Stimulated activated naive CD8-positive, alpha-beta T cell treated with anti-CD3 and anti-CD28 coated beads, Interleukin-15, Interleukin-2, amounts not matched to agents 100 U/mL and 50 U/mL, for 24 hours (primary cell): ENCODE results near the gene SERPINB1.

Source experiments
- ATAC-seq: fragments of 150-1000 bp; cut with Tn5 transposase; one replicate; pipeline ENCODE4 v1.10.0; 2021
- DNase-seq: peaks from one replicate; pipeline ENCODE4 v3.0.0; 2021

SERPINB1 gene

DNA sequence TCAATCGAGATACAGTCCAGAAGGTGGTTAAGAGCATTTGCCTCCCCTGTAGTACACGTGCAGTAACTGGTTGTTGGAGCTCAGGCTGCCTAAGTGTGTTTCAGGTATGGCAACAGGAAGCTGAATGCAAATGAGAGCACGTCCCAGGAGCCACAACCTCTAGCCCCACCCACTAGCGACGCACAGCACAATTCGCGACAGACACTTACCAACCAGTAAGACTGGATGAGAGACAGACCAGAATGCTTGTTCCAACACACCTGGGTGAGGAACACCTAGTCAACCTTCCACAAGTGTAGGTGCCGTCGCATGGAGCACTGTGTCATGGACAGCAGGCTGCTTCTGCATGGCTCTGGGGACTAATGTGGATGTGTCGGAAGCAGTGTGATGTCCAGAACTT lies 7.2 kb upstream of the SERPINB1 start:
- DNase-seq (peak; percentile 67), ATAC-seq (peak; percentile 44)

DNA sequence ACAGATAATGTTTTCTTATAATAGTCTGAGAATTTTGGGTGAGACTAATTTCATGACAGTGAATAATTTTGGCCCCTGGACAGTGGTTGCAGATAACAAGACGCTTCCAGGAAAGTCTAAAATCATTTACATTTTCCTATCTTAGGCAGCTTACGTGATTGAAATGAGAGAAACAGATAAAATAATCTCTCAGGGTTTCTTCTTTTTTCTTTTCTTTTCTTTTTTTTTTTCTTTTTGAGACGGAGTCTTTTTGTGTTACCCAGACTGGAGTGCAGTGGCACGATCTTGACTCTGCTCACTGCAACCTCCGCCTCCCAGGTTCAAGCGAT lies 4.2 kb upstream of the SERPINB1 start:
- DNase-seq: no peak
- no peak for ATAC-seq

DNA sequence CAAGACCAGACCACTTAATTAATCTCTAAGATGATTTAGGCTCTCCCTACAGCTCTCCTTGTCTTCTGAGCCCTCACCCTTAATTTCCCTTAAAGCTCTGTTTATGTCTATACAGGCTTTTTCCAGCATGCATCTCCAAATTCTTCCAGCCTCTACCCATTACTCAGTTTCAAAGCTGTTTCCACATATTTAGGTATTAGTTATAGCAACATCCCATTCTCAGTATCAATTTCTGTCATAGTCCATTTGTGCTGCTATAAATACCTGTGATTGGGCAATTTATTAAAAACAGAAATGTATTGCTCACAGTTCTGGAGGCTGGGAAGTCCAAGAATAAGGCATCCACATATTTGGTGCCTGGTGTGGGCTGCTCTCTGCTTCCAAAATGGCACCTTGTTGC lies 2.3 kb upstream of the SERPINB1 start:
- ATAC-seq (no peak), DNase-seq (no peak)

DNA sequence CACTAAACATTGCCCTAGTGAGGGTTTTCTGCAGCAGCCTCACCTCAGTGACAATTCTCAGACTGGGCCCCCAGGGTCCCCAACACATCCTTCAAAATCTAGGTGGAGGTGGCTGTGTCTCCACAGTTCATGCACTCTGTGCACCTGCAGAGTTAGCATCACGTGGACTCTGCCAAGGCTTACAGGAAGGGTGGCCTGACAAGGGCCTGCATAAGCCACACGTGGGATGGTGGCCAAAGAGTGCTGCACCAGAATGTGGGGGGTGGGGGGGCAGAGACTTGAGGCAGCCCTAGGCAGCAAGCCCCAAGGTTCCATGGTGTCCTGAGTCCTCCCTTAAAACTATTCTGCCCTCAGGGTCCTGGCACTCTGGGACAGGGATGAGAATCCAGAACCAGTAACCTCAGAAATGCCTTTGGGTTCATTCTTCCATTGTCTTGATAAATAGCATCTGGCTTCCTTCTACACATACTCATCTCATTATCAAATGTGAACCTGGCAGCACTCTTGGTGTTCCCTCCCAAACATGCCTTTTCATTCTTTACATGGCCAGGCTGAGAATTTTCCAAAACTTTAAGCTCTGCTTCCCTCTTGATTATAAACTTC lies 1.6 kb upstream of the SERPINB1 start:
- ATAC-seq (no peak), DNase-seq (no peak)

DNA sequence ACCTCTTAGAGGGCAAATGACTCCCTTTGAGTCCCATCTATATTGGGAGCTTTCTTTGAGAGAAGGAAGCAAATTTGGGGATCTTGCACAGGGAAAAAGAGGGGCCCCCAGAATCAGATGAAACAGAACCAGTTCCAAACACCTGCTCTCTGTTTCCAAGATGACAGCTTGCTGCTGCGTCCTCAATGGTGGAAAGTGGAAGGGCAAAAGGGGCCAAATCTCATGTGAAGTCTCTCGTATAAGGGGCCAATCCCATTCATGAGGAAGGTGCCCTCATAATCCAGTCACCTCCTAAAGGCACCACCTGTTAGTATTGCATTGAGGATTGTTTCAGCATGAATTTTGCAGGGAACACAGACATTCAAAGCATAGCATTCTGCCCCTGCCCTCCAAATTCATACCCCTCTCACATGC lies 483 bp upstream of the SERPINB1 start:
- DNase-seq: no peak
- no peak for ATAC-seq

DNA sequence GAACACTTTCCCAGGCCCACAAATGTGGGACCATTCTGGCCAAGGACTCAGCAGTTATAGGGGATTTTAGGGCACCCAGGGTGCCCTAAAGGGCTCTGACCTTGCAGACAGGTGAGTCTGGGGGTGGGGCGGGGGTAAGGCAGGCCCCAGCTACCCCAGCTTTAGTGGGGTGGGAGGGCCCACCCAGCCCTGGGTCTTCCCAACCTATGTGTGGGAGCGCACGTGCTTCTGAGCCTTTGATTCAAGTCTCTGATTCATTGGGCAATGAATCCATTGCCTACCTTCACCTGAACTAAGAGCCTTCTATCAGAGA lies 958 bp downstream of the SERPINB1 start:
- ATAC-seq (no peak), DNase-seq (no peak)

DNA sequence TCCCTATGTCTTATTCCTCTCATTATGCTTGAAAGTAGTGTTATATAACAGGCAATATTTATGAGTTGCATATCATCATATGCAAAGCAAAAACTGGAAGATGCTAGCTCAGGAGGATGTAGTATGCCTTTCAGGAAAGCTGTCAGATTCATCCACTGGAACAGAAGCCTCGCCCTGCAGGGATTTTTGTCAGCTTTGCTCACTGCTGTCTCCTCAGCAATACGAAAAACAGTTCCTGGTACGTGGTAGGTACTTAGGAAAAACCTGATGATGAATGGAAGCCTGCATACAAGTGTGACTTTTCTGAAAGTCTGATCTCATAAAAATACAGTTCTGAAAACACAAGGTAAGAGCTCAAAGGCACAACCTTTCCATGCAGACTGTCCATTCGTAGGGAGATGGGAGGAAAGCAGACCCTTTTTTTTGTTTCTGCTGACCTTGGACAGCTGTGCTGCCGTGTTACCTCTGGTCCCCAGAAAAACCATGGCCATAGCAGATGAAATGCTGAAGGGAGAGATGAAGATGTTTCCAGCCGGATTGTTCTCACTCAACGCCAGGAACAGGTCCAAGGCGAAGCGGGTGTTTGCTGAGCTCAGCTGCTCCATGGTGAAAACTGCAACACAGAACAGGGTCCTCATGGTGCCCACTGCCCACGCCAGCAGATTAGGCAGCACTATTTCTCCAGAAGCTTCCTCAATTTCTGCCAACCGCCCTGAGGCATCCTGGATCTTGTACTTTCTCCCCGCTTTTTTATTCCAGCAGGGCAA lies 1.5 kb downstream of the SERPINB1 start:
- ATAC-seq (no peak), DNase-seq (no peak)

DNA sequence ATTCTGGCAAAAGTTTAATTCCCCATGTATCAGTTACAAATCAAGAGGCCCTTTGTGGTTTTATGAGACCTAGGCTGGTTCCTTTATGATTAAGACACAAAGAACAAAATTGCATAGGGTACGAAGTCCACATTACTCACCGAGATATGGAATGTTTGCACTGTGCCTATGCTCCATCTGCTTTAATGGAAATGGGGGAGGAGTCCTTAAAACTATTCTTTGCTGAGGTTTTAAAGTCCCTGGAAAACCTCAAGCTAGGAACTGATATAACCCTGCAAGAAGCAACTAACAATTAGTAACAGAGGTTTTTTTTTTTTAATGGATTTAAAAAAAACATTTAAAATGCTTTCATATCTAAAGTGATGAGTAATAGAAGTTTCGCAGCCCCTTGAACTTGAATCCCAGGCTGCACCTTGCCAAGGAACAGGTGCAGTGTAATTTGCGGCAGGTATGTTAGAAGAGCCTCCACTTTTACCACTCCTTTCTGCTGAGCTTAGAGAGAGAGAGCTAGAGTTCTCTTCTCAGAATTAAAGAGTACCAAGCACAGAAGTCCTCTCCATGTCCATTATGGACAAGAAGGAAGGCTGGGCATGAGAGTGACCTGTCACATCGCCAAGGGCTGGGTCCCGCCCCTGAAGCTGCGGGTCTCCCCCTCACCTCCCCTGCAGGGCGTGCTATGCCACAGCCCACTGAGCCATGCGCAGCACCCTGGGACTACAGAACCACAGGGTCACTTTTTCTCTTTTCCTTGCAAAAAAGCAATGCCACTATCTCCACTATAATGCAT lies 2.3 kb downstream of the SERPINB1 start:
- no peak for ATAC-seq
- DNase-seq: no peak

DNA sequence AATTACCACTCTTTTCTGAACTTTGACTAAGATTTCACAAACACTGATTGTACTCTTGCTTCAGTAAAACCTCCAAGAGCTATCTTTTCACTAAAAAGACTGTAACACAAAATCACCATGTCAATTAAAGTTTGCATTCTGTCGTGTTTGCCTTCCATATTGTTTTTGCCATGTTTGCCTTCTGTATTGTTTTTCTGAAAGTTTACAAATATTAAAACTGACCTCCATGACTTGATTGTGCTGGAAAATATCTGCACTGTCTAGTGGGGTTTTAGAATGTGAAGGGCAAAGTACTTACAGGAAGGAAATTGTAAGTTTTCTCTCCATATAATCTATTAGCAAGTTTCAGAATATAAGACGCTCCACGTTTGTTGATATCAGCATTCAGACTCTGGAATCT lies 3.4 kb downstream of the SERPINB1 start:
- DNase-seq: no peak
- ATAC-seq: no peak

DNA sequence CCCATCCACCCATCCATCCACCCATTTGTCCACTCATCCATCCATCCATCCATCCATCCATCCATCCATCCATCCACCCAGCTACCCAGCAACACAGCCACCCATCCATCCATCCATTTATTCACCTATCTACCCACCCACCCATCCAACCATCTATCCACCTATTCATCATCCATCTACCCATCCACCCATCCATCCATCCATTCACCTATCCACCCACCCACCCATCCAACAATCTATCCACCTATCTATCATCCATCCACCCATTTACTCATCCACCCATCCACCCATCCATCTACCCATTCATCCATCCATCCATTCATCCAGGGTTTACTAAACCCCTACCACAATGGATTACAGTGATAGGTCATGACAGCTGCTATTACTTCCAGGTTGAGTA lies 7.4 kb downstream of the SERPINB1 start:
- DNase-seq (no peak), ATAC-seq (no peak)

DNA sequence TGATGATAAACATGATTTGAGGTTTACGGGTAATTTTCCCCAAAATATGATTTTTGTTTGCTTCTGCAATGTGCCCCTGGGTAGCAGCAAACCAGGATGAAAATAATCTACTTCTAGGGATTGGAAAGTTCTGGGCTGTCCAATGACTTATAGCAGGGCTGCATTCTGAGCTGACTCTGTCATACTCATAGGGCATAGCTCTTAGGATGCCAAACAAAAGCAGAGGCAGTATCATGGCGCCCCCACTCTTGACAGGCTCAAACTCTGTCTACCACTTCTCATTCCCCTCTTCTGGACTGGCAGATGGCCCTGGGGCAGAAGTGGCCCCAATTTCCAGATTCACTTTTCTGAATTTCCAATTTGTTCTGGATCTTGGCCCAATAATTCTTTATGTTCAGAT lies 10.3 kb downstream of the SERPINB1 start:
- DNase-seq: no peak
- ATAC-seq: no peak

DNA sequence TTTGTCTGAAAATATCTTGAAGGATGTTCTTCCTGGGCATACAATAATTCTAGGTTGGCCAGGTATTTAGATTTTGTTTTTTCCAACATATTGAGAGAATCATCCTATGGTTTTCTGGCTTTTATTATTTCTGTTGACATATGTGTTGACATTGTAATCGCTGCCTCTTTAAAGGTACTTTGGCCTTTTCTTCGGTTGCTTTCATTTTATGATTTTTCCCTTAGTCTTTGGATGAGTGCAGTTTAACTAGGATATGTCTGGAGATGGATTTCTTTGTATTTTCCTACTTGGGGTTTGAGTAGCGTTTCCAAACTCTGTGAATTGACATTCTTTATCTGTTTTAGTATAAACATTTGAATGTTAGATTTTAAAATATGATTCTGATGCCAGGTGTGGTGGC lies 11.5 kb downstream of the SERPINB1 start:
- DNase-seq (no peak), ATAC-seq (no peak)

DNA sequence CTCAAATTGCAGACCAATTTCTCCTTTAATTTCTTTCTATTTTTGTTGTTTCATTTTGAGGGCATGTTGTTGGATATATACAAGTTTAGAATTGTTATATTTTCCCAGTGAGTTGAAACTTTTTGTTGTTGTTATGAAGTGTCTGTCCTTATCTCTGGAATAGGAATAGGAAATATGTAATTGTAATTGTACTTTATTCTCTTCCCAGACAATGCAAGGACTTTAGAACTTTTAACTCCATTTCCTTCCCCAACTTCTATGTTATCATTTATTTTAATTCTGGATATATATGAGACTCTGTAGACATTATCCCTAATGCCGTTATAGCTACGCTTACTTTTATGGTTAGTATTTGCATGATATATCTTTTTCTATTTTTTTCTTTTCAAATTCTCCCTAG lies 12.4 kb downstream of the SERPINB1 start:
- no peak for ATAC-seq
- no peak for DNase-seq

DNA sequence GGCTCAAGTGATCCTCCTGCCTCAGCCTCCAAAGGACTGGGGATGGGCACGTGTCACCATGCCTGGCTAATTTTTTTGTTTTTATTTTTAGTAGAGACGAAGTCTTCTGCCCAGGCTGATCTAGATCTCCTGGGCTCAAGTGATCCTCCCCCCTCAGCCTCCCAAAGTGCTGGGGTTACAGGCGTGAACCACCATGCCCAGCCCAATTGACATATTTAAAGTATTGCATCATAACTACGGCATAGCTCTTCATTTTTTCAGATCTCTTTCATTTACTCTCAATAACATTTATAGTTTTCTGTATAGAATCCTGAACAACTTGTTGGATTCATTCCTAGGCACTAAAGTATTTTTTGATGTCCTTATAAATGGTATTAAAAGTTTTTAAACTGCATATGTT lies 13.0 kb downstream of the SERPINB1 start:
- DNase-seq (no peak), ATAC-seq (no peak)

DNA sequence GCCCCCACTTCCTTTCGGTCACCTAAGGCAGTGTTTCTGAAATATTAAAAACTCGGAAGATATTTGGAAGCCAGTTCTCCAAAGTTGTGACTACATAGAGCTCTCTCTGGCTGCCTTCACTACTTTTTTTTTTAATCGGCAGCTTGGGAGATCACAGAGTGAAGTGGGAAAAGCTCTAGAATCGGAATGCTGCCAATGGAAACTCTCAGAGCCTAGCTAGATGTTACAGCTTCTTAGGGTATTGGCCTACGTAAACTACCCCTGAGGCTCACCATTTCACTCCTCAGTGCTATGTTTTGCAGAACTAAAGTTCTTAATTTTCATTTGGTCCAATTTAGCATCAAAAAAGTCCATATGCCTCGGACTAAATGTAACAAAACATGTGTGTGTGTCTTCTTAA lies 14.5 kb downstream of the SERPINB1 start:
- ATAC-seq (no peak), DNase-seq (no peak)

DNA sequence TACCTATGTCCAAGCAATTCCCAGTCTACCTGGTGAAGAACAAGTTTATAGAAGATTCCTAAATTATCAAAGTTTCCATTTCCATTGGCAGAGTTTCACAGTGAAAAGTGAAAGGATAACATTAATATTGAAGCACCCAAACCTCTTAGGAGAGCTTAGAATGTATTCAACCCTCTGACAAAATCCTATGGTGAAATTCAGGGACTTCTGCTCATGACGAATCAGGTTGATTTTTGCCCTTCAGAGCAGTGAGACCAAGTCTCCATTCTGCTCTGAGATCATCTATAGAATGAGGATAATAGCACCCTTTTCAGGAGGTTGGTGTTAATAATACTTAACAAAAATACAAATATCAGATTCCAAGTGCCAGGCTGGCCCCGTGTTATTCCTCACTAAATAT lies 15.5 kb downstream of the SERPINB1 start:
- ATAC-seq (no peak), DNase-seq (no peak)

DNA sequence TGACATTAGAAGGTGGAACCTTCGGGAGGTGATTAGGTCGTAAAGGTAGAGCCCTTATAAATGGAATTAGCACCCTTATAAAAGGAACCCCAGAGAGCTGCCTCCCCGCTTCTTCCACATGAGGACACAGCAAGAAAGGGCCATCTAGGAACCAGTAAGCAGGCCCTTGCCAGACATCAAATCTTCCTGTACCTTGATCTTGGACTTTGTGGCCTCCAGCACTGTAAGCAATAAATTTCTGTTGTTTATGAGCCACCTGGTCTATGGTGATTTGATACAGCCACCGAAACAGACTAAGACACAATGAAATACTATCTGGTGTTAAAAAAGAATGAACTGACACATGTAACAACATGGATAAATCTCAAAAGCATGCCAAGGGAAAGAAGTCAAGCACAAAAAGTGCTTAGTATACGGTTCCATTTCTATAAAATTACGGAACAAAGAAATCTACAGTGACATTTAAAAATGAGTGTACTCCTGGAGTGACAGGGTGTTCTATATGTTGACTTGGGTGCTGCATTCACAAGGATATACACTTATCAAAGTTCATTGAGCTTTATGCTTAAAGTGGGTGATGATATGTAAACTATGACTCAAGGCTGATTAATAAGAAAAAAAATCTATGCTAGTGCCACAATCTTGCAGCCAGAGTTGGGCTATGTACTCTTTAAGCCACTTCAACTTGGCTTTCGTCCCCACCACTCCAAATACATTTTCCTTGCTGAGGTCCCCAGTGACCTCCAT lies 18.4 kb downstream of the SERPINB1 start:
- no peak for DNase-seq
- no peak for ATAC-seq

DNA sequence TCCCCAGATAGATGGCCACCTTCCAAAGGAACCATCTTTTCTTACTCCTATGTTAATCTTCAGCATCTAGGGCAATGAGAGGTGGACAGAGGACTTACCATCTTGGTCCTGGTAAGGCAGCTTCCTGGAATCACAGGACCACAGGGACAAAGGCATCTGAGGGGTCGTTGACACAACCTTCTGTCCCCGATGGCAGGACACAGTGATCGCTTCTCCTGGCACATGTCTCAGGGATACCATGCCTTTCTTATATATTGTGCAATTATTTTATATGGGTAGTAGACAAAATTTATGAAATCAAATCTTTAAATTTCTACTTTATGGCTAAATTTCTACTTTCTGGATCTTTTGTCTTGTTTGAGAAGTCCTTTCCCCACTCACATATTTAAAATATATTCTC lies 20.1 kb downstream of the SERPINB1 start:
- DNase-seq (no peak), ATAC-seq (no peak)

DNA sequence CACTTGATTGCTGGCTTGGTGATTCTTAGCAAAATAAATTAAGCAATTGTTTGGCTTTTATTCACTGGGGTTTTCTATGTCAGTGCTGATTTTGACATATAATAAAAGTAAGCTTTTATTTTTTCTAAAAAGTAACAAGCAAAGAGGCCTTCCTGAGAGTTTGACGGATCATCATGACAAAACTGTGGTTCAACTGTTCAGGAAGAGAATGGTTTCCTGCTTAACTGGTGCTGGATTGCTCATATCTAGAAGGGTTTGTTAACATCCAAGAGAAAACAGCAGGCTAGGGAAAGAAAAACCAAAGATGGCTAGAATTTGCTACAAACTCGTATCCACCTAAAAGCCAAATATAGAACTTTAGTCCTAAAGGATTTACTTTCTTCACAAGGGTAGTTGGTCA lies 21.2 kb downstream of the SERPINB1 start:
- DNase-seq (no peak), ATAC-seq (no peak)

DNA sequence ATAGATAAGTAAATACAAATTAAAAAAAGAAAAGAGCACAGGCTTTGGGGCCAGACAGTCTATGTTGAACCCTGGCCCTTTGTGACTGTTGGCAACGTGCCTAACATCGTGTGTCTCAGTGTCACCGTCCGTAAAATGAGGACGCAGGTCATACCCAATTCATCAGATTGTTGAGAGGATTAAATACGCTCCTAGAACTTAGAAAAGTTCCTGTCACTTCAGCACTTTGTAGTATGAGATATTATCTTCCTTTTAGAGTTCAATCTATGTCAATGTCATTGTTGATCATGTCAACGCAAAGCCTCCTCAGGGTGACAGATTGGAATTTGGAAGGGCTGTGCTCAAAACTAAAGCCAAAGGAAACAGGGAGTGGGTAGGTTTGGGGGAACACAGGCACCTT lies 21.7 kb downstream of the SERPINB1 start:
- ATAC-seq (no peak), DNase-seq (no peak)

DNA sequence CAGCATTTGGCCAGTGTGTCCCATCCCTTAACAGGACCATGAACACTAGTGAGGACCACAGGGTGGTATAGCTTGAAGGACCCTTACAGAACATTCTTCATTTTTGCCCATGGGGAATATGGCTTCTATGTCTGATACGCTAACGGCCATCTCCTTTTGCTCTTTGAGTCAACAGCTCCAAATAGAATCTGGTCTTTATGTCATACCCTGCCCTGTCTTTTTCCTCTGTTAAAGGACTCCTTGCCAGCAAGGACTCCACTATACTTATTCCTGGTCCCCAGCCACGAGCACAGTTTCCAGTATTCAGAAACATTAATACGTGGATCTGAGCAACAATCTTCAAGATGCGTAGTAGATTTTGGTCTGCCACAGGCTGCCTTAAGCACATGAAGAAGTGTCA lies 22.5 kb downstream of the SERPINB1 start:
- DNase-seq: no peak
- no peak for ATAC-seq

DNA sequence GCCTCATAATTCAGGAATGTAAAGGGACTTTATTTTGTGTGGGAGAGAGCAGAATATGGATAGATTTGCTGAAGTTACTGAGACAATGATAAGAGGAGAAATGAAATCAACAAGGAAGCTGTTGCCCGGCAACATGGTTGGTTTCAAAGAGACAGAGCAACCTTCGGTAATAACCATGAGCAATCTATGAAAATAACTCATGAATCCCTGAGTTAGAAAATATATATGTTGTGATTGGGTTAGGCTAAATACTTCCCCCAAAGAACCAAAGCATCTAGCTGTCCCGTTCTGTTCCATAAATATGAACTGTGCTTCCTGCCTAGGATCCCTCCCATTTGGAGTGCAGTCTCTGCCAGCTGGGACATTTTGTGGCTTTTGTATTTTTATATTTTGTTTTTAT lies 23.1 kb downstream of the SERPINB1 start:
- ATAC-seq: no peak

DNA sequence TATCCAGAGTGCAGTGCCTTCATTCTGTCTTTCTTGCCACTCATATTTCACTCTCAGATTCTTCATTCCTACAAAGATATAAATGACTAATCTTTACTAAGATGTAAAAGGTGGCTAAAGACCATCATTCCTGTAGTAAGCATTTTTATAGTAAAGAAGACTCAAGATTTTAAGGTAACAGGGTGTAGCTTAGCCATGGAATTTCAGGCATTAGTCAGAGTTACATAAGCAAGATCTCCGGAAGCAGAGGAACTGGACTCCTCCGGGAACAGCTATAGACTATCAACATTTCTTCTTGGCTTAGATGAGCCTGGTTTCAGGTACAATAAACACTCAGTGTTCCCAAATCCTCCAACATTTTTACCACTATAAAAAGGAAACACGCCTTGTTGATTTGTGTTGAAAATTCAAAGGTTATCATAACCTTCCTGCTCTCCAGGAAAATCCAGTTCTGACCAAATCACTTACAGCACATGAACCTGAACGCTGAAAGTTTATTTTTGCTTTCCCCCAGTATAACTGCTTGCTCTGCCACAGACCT lies 23.7 kb downstream of the SERPINB1 start:
- DNase-seq (no peak), ATAC-seq (no peak)

More for the DNA sequence above, 23.1 kb downstream of the SERPINB1 start:
- DNase-seq: no peak
